COLO829 (cell line): ENCODE measurements around the gene ZC3H13.
"Not testable (repeated sequence)": the region's sequence is repeated elsewhere in the genome, so short reads cannot be mapped to it uniquely, and the experiment has no call there.

ENCODE experiments used
- DNase-seq: peaks from one replicate; pipeline ENCODE4 v3.0.0; 2012; ENCODE audit warnings: low spot score

Gene ZC3H13

GRCh38 chr13:46010148-46010547 is 42.4 kb downstream of the ZC3H13 start:
- no peak for DNase-seq

- DNase-seq: no peak
Measured at GRCh38 chr13:46008631-46009030, 43.9 kb downstream of the ZC3H13 start.

GRCh38 chr13:46006688-46007452 is 45.7 kb downstream of the ZC3H13 start:
- no peak for DNase-seq

GRCh38 chr13:46004491-46004890 is 48.1 kb downstream of the ZC3H13 start:
- no peak for DNase-seq

GRCh38 chr13:45996631-45997030 is 55.9 kb downstream of the ZC3H13 start:
- no peak for DNase-seq

DNA sequence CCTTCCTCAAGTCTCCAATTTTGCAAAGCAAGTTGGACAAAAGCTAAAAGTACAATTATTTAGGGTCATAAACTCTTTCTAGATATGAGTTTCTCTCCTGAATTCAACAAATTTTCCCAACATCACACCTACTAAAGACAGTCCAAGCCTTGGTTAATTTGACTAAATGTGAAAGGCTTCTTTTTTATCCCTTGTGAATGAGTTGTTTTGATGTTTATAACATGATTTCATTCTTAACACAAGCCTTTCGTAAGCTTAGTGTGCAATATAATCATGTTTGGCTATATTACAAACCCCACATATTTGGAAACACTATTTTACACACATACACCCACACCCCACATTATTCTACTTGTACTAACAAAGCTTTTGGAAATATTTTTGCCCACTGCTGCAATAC is 57.3 kb downstream of the ZC3H13 start:
- DNase-seq: no peak

- no peak for DNase-seq
Measured at GRCh38 chr13:45994752-45995151, 57.8 kb downstream of the ZC3H13 start.

DNA sequence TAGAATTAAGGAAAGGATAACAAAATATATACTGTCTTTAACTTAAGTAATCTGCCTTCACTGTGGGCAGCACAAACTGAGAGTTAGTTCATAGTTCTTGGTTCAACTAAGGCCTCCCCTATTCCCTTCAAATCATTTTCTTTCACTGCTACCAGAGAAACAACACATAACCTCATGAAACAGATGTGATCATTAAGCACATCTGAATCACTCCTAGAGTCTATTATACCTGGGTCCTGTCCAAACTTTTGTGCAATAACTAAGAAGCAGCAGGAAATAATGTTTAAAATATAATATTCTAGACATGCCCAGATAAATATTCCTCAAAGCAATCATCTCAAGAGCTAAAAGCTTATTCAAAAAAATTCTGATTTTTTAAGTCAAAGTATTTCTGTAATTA is 62.9 kb downstream of the ZC3H13 start:
- no peak for DNase-seq

- not testable (repeated sequence) for DNase-seq
Measured at GRCh38 chr13:45981127-45981526, 71.4 kb downstream of the ZC3H13 start.

DNA sequence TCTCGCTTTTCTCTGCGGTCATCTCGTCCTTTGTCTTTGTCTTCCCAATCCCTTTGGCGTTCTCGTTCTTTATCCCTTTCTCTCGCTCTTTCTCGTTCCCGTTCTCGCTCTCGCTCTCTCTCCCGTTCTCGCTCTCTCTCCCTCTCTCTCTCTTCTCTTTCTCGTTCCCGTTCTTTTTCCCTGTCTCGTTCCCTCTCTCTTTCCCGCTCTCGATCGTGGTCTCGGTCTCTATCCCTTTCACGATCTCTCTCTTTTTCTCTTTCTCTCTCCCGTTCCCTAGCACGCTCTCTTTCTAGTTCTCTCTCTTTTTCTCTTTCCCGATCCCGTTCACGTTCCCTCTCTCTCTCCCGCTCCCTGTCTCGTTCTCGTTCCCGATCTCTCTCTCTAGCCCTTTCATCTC is 77.2 kb downstream of the ZC3H13 start:
- DNase-seq: no peak

DNA sequence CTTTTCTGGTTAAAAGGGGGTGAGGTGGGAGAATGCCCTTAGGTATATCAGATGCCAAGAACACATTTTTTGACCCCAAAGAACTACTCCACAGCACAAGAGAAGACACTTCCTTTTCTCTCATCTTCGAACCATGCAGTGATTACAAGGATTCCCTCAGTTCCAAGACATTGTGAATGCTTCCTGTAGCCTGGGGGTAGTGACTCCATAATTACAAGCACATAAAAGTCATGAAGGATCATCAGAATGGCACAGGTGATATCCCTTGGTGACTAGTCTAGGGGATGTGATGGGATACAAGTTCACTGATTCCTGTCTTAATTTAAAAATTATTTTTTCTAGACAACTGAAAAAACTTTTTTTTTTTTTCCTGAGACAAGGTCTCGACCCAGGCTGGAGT is 78.0 kb downstream of the ZC3H13 start:
- DNase-seq: no peak

DNA sequence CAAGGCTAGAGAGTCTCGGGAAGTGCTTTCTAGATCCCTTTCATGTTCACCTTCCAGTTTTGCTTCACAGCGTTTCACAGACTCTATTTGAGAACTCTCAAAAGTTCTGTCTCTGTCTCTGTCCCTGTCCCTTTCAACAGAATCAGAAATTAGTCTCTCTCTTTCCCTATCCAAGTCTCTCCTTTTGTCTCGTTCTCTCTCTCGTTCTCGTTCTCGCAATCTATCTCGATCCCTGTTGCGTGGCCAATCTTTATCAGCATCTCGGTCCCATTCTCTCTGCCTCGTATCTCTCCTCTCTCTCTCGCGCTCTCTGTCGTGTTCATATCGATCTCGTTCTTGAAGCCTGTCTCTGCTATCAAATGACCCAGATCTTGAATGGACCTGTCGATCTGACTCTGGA is 85.0 kb downstream of the ZC3H13 start:
- DNase-seq: no peak

- DNase-seq: no peak
Measured at GRCh38 chr13:45966715-45967114, 85.8 kb downstream of the ZC3H13 start.

DNA sequence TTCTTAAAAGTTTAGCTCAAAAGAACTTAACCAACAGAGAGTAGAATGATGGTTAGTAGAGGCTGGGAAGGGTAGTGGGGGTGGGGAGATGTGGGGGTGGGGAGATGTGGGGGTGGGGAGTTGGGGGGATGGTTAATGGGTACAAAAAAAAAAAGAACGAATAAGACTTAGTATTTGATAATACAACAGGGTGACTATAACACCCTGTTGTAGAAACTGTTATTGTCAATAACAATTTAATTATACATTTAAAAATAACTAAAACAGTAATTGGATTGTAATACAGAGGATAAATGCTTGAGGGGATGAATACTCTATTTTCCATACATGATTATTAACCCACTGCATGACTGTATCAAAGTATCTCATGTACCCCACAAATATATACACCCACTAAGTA is 91.1 kb downstream of the ZC3H13 start:
- DNase-seq: no peak

GRCh38 chr13:45954836-45955800 is 97.4 kb downstream of the ZC3H13 start:
- DNase-seq: no peak

- no peak for DNase-seq
Measured at GRCh38 chr13:45953082-45953481, 99.5 kb downstream of the ZC3H13 start.

DNA sequence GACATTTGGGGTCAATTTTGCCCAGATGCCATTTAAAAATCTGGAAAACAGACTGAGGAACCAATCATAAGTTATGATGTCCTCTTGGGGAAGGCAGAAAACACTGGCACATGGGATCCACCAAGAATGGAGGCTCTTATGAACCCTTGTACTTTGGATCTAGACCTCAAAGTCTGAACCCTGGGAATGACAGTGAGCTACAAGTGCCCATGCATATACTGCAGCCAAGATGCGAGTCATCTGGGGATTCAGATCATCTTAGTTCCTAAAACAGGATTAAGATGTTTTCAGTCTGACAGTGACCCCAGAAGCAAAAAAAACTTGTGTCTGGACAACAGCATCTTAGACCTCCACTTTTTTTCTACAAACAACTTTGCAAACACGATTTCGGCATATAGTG is 100.8 kb downstream of the ZC3H13 start:
- DNase-seq: no peak

DNA sequence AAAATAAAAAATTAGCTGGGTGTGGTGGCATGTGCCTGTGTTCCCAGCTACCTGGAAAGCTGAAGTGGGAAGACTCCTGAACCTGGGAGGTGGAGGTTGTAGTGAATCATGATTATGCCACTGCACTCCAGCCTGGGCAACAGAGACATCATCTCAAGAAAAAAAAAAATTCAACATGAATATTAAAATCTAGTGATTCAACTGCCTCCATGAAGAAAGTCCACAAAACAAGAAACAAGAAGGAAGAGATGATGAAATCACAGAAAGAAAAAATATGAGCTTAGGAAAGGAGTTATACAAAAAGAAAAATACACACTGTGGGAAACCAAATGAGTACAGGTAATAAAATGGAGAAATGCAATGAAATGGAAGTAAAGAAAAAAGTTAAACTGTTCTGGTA is 101.4 kb downstream of the ZC3H13 start:
- DNase-seq: no peak

DNA sequence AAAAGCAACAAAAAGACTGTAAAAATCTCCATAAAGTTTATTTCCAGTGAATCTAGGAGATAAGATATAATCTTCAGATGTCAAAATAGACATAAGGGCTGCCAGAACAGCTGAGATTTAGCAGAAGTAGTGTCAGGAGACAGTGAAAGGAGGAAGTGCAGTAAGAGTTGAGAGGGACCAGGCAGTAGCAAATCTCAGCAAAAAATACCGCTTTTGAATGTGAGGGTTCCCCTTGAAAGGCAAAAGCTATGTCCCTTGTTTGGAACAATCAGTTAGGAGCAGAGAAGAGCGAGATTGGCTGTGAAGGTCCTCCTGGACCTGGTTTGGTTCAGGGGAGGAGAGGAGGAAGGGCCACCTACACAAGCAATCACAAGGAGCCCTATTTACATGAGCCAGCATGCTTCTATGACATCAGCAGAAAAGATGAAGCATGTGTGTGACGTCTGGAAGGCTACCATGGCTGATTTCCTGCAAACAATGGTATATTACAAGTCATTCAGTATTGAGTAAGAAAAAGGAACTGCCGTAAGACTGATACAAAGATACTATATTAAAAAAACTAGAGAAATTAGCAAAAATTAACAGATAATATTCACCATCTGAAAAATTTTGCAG is 102.1 kb downstream of the ZC3H13 start:
- no peak for DNase-seq

DNA sequence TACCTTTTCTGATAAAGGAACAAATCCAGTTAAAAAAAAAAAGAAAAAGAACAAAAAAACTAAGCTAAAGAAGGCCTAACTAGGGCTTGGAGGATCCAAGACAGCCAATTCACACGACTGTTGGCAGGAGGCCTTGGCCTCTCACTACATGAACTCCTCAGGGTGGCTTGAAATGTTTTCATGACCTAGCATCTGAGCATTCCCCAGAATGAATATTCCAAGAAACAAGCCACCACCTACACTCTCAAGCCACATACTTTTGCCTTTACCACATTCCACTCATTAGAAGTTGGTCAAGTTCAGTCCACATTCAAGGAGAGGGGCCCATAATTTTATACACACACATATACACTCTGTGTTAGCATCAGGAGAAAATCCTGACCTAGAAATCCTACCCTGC is 103.4 kb downstream of the ZC3H13 start:
- no peak for DNase-seq

GRCh38 chr13:45943965-45944364 is 108.6 kb downstream of the ZC3H13 start:
- peak; percentile 28 for DNase-seq

- DNase-seq: no peak
Measured at GRCh38 chr13:45943120-45943519, 109.4 kb downstream of the ZC3H13 start.

DNA sequence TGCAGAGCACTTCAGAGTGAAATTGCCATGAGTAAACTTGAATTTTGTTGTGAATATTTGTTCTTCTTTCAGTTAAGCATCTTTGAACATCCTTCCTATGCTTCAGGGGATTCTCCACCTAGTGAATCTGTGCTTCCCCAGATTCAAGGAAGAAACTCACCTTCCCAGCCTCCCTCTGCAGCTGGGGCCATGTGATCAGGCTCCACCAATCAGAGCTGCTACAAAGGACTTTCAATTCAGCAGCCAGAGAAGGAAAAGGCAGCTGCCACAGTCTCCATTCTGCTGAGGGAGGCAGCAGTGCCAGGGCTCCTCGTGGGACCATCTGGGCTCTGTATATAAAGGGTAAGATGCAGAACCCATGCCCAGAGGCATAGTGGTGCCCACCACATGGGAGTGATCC is 111.3 kb downstream of the ZC3H13 start:
- no peak for DNase-seq
